Fibroblast of the conjunctiva (primary cell): Measurements from ENCODE around the gene ZNF496.

Experiments used
- DNase-seq: peaks from one replicate; pipeline ENCODE4 v3.0.0-alpha.2; 2010; ENCODE audit warnings: low read depth

Gene ZNF496

GRCh38 chr1:247328311-247328710 is 3.4 kb downstream of the ZNF496 start:
- DNase-seq, result no peak

- DNase-seq, result no peak
Measured at GRCh38 chr1:247326411-247327130, 5.1 kb downstream of the ZNF496 start.

GRCh38 chr1:247324923-247325322 is 6.7 kb downstream of the ZNF496 start:
- DNase-seq, result no peak

GRCh38 chr1:247324204-247324787 is 7.4 kb downstream of the ZNF496 start:
- no peak for DNase-seq

GRCh38 chr1:247322849-247323586 is 8.6 kb downstream of the ZNF496 start:
- no peak for DNase-seq

- DNase-seq, result no peak
Measured at GRCh38 chr1:247322442-247322841, 9.2 kb downstream of the ZNF496 start.

- no peak for DNase-seq
Measured at GRCh38 chr1:247317702-247318101, 14.0 kb downstream of the ZNF496 start.

- DNase-seq, result no peak
Measured at GRCh38 chr1:247316590-247317197, 15.0 kb downstream of the ZNF496 start.

- no peak for DNase-seq
Measured at GRCh38 chr1:247304031-247304430, 27.6 kb downstream of the ZNF496 start.

GRCh38 chr1:247303216-247303615 is 28.5 kb downstream of the ZNF496 start:
- no peak for DNase-seq

- no peak for DNase-seq
Measured at GRCh38 chr1:247301176-247301540, 30.5 kb downstream of the ZNF496 start.

GRCh38 chr1:247300491-247301175 is 31.0 kb downstream of the ZNF496 start:
- DNase-seq, result no peak

GRCh38 chr1:247299723-247300381 is 31.8 kb downstream of the ZNF496 start:
- DNase-seq, result no peak

GRCh38 chr1:247298701-247299100 is 33.0 kb downstream of the ZNF496 start:
- no peak for DNase-seq

GRCh38 chr1:247298124-247298481 is 33.6 kb downstream of the ZNF496 start:
- DNase-seq, result no peak

GRCh38 chr1:247297263-247298123 is 34.2 kb downstream of the ZNF496 start:
- DNase-seq, result no peak

GRCh38 chr1:247296599-247297180 is 35.0 kb downstream of the ZNF496 start:
- DNase-seq, result no peak

GRCh38 chr1:247295746-247296145 is 35.9 kb downstream of the ZNF496 start:
- no peak for DNase-seq

GRCh38 chr1:247295274-247295684 is 36.4 kb downstream of the ZNF496 start:
- no peak for DNase-seq

- peak; percentile 30 for DNase-seq
Measured at GRCh38 chr1:247294282-247294681, 37.4 kb downstream of the ZNF496 start.
